IPS-18c (cell line): ENCODE measurements around the gene TRPC4.

Experiments used
- H3K4me3 ChIP-seq: 2 replicates; pipeline ENCODE4 v1.7.0; 2013; ENCODE audit warnings: low read depth, mild to moderate bottlenecking, low read length, moderate library complexity; ENCODE audit not compliant: insufficient read depth
- H3K9me3 ChIP-seq: one replicate; pipeline ENCODE4 v1.6.1; 2013; ENCODE audit warnings: mild to moderate bottlenecking, low read length, moderate library complexity; ENCODE audit not compliant: control insufficient read depth, insufficient read depth

Gene TRPC4

GRCh38 chr13:37648609-37649008, 221.0 kb downstream of the TRPC4 start:
- H3K4me3 ChIP-seq: no peak overlapping the region
- H3K9me3 ChIP-seq: no peaks in the 10 kb centered on the region

- Histone ChIP-seq H3K9me3 (no peaks in the 10 kb centered on the region), H3K4me3 (no peak overlapping the region)
Measured at GRCh38 chr13:37647031-37647650, 222.4 kb downstream of the TRPC4 start.

- Histone ChIP-seq H3K9me3 (no peaks in the 10 kb centered on the region), H3K4me3 (no peak overlapping the region)
Measured at GRCh38 chr13:37646531-37646930, 223.0 kb downstream of the TRPC4 start.

- no peaks in the 10 kb centered on the region for H3K9me3 ChIP-seq
Measured at GRCh38 chr13:37645181-37645740, 224.3 kb downstream of the TRPC4 start.

GRCh38 chr13:37641391-37641790, 228.2 kb downstream of the TRPC4 start:
- H3K4me3 ChIP-seq: no peak overlapping the region
- H3K9me3 ChIP-seq: no peaks in the 10 kb centered on the region

More at GRCh38 chr13:37645181-37645740, 224.3 kb downstream of the TRPC4 start:
- H3K4me3 ChIP-seq: no peak overlapping the region

- Histone ChIP-seq H3K4me3 (no peak overlapping the region), H3K9me3 (no peaks in the 10 kb centered on the region)
Measured at GRCh38 chr13:37640499-37640898, 229.1 kb downstream of the TRPC4 start.

- no peaks in the 10 kb centered on the region for H3K9me3 ChIP-seq
- no peak overlapping the region for H3K4me3 ChIP-seq
Measured at GRCh38 chr13:37636701-37637100, 232.9 kb downstream of the TRPC4 start.

GRCh38 chr13:37632294-37632693, 237.3 kb downstream of the TRPC4 start:
- H3K9me3 ChIP-seq: no peaks in the 10 kb centered on the region
- no peak overlapping the region for H3K4me3 ChIP-seq

- Histone ChIP-seq H3K4me3 (no peak overlapping the region), H3K9me3 (no peaks in the 10 kb centered on the region)
Measured at GRCh38 chr13:37627428-37627827, 242.1 kb downstream of the TRPC4 start.

GRCh38 chr13:37621811-37622361, 247.7 kb downstream of the TRPC4 start:
- Histone ChIP-seq H3K4me3 (no peak overlapping the region), H3K9me3 (no peaks in the 10 kb centered on the region)

- no peaks in the 10 kb centered on the region for H3K9me3 ChIP-seq
Measured at GRCh38 chr13:37618554-37618953, 251.0 kb downstream of the TRPC4 start.

GRCh38 chr13:37617173-37617572, 252.4 kb downstream of the TRPC4 start:
- Histone ChIP-seq H3K9me3 (no peaks in the 10 kb centered on the region), H3K4me3 (no peak overlapping the region)

More at GRCh38 chr13:37618554-37618953, 251.0 kb downstream of the TRPC4 start:
- no peak overlapping the region for H3K4me3 ChIP-seq

GRCh38 chr13:37616131-37616530, 253.4 kb downstream of the TRPC4 start:
- H3K4me3 ChIP-seq: no peak overlapping the region
- H3K9me3 ChIP-seq: no peaks in the 10 kb centered on the region

- no peak overlapping the region for H3K4me3 ChIP-seq
- H3K9me3 ChIP-seq: no peaks in the 10 kb centered on the region
Measured at GRCh38 chr13:37615276-37615675, 254.3 kb downstream of the TRPC4 start.

GRCh38 chr13:37613638-37614037, 255.9 kb downstream of the TRPC4 start:
- H3K9me3 ChIP-seq: no peaks in the 10 kb centered on the region
- H3K4me3 ChIP-seq: no peak overlapping the region

- no peak overlapping the region for H3K4me3 ChIP-seq
- no peaks in the 10 kb centered on the region for H3K9me3 ChIP-seq
Measured at GRCh38 chr13:37613236-37613635, 256.3 kb downstream of the TRPC4 start.

- Histone ChIP-seq H3K4me3 (no peak overlapping the region), H3K9me3 (no peaks in the 10 kb centered on the region)
Measured at GRCh38 chr13:37608750-37609339, 260.7 kb downstream of the TRPC4 start.

- Histone ChIP-seq H3K4me3 (no peak overlapping the region), H3K9me3 (no peaks in the 10 kb centered on the region)
Measured at GRCh38 chr13:37602733-37603381, 266.7 kb downstream of the TRPC4 start.
